HS-27A (cell line): ENCODE measurements around the gene RNF227.

ENCODE experiments used
- DNase-seq: peaks from one replicate; pipeline ENCODE4 v3.0.0-alpha.2; 2012; ENCODE audit warnings: low read depth, missing footprints

The RNF227 gene

DNA sequence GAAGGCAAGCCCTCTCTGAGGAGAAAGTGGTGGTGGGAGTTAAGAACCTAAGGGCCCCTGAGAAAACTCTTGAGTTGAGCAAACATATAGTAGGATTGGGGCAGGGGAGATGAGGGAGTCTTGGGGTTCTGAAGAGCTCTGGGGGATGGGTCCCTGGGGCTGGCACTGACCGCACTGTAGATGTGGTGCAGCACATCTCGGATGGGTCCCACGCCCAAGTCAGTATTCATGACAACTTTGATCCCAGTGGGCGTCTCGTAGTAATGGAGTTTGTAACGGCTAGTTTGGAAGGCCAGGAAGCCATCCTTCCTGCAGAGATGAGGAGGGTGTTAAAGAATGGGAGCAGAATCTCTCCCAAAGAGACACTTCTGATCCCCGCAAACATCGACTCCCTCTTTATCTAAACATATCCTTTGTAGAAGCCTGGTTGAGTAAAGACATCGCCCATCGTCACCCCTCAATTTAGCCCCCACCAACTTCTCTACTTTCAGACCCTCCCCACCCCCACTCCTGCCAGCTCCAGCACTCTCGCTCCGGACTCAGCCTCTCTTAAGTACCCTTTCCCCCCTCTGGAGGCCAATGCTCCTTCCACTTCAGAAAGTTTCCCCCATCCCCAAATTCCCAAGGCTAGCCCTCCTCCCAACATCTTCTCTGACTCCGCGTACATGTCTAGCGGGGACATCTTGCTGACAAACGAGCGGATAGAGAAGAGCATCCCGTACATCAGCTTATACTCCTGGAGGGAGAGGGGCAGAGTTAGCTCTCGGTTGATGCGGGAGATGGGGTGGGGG is 14.9 kb upstream of the RNF227 start:
- DNase-seq, result no peak

DNA sequence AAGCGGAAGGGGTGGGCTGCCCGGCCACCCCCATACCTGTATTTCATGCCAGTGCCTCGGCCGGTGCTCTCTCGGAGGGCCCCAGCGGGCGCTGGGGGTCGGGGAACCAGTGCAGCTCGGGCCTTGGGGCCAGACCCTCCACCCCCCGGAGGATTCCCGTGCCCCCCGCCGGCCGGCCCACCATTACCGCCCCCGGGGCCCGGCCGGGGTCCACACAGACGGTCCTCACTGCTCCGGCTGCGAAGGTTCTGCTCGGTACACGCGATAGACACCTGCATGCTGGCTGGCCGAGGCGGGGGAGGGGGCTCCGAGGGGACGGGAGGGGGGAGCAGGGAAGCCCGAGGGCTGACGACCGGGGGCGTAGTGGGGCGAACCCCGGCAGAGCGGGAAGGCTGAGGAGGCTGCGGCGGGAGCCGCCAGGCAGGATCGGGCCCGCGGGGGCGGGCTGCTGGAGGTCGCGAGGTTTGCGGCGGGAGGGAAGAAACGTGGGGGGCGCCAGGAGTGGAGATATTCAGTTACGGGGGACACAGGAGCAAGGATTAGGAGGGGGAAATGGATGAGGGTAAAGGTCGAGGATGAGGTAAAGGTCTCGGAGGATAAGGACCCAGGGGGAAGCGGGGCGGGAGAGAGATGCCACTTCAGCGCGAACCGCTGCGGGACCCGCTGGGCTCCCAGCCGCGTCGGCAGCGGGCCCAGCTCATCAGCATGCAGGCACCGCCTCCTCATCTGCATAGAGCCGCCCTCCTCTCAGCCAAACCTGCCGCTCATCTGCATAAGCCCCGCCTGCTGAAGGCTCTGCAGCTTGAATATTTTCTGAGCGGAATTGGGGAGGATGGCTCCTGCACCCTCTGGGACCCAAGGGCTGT is 13.3 kb upstream of the RNF227 start, which contains the start of gene KCNAB3:
TSS of gene KCNAB3 (minus strand) at position 699 of the 866 bp plus-strand sequence. CDS start at position 278, 421 bp downstream.
- DNase-seq, result no peak

- no peak for DNase-seq
Observed at GRCh38 chr17:7927596-7927995, 11.5 kb upstream of the RNF227 start.

DNA sequence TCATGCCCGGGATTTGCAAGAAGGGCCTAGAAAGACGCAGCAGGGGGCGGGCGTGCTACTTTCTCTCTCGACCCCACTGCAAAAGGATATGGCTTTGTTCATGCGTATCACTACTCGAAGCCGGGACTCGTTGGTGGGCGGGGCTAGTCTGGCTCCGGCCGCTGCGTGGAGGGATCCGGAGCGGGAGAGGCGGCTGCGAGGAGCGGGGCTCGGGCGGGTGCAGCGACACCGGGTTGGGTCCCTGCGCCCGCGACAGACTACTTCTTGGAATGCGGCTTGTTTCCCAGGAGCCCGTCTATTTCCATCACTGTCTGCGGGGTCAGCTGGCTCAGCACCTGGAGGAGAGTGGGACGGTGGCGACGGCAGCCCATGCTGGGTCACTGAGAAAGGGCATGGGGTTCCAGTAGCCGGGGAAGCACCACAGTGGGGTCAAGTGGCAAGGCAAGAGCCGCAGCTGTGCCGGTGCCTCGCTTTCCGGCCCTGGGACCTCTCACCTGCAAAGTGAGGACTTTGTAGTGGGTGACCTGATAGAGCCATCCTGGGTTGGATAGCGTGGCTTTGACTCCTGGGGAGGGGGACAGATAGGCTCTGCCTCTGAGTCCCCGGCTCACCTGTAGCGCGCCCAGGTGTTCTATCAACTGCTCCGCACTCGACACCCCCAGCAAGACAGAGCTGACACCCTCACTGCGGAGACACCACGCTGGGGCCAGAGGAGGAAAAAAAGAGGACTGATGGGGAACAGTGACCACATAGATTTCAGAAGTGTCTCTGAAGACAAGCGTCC is 6.9 kb upstream of the RNF227 start:
- DNase-seq, result no peak

GRCh38 chr17:7922269-7922844 is 6.3 kb upstream of the RNF227 start:
- DNase-seq, result no peak

DNA sequence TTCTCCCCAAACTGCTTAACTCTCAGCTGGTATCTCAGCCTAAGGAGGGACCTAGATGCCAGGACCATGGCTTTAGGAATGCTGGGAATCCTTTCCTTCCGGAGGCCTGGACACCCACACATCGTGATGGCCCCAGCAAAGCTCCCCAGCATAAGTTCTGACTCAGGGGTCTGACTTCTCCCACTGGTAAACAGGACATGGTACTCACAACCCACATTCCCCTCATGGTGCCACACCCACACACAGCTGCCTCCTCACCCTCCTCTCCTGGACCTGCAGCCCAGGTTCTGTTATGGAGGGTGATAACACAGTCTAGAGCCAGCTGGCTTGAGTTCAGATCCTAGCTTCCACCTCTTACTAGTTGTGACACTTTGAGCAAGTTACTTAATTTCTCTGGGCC is 719 bp upstream of the RNF227 start:
- DNase-seq, result peak; percentile 65

GRCh38 chr17:7916385-7916682 is 245 bp upstream of the RNF227 start:
- no peak for DNase-seq

- no peak for DNase-seq
Observed at GRCh38 chr17:7915179-7915610, 894 bp downstream of the RNF227 start.

DNA sequence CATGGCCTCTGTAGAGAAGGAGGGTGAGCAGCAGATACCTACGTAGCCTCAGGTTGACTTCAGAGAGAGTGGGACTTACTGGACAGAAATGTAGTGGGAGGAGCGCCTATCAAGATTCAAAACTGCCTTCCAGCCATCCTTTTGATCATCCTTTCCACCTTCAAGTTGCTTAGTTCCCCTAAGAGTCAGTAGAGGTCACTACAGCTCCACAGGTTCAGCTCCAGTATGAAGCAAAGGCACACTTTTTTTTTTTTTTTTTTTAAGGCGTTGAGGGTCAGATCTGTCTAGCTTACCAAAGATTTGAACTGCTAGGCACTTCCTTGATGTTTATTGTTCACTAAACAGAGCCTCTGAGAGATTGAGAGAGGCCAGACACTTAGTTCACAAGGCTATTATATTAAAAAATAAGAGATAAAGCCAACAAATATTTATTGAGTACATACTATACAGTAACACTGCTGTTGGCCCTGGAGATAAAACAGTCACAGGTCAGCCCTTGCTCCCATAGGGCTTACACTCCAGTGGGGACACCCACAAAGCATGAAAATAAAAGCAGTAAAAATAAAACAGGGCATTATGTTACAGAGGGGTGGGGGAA is 3.1 kb downstream of the RNF227 start:
- DNase-seq, result no peak

- no peak for DNase-seq
Observed at GRCh38 chr17:7911116-7911515, 5.0 kb downstream of the RNF227 start.

DNA sequence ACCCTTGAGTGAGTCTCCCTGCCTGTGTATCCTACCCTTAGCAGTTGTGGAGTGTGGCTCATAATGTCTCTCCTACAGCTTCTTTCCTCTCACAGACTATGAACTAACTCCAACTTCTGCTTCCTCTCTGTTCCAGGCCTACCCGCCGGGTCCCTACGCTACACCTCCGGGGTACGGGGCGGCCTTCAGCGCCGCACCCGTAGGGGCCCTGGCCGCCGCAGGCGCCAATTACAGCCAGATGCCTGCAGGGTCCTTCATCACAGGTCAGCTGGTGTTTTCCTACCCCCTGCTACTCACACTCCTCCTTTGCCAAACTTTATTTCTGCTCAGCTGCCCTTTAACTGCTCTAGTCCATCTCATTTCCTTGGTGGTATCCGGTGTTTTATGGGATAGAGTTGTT is 5.4 kb downstream of the RNF227 start:
- no peak for DNase-seq

DNA sequence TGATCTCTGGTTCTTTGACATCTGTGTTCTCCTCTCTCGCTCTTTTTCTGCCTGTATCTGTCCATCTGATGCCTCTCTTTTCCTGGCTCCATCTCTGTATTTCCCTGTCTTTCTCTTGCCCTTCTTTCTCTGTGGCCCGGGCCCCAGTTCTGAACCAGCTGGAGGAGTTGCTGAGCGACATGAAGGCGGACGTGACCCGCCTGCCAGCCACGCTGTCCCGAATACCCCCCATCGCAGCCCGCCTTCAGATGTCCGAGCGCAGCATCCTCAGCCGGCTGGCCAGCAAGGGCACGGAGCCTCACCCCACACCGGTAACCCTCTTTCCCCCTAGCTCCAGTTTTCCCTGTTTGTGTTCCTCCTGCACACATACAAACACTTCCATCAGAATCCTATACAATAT is 5.8 kb downstream of the RNF227 start:
- DNase-seq, result no peak

DNA sequence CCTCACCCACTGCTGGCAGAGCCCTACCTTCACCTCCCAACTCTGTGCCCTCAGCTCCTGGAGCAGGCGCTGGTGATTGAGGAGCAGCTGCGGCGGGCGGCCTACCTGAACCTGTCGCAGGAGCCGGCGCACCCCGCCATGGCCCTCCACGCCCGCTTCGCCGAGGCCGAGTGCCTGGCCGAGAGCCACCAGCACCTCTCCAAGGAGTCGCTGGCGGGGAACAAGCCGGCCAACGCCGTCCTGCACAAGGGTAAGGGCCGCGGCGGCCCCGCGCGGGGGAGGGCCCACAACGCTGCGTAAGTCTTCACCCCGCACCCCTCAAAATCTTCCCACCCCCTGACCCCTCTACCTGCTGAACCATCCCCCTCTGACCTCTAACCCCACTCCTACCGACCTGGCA is 7.0 kb downstream of the RNF227 start:
- no peak for DNase-seq

DNA sequence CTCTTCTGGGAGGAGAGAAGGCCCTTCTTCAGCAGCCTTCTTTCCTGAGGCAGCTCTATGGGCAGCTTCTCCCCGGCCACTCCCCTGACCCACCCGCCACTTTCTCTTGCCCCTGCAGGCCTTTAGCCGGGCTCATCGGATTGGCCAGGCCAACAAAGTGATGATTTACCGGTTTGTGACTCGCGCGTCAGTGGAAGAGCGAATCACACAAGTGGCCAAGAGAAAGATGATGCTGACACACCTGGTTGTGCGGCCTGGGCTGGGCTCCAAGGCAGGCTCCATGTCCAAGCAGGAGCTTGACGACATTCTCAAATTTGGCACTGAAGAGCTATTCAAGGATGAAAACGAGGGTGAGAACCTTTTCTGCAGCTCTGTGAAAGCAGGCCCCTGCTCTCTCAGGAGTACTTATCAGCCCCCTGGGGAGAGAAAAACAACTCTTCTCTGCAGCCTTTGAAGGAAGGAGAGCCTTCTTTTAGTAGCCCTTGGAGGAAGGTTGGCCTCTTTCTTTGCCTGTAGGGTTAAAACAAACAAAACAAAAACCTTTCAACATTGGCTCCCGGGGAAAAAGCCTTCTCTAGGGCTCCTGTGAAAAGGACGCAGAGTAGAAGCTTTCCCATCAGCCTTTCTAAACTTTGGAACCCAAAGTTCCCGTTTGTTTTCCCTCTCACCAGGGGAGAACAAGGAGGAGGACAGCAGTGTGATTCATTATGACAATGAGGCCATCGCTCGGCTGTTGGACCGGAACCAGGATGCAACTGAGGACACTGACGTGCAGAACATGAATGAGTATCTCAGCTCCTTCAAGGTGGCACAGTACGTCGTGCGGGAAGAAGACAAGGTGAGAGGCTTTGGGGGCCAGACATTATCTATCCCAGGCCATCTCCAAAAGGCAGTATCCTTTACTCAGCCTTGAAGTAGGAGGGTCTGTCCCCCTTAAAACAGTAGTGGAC is 12.7 kb downstream of the RNF227 start:
- DNase-seq, result no peak

DNA sequence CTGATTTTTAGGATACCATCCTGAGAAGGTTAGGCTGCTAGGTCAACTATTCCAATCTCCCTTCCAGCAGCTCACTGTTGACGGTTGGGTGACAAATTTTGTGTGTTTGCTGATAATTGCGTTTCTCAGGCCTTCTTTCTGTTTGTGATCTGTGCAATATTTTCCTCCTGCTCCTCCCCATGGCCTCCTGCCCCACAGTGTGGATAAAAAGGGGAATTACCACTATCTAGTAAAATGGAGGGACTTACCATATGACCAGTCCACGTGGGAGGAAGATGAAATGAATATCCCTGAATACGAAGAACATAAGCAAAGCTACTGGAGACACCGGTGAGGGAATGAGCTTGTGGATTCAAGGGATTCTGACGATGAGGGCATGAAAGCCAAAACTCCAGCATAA is 18.3 kb downstream of the RNF227 start:
- DNase-seq, result no peak

DNA sequence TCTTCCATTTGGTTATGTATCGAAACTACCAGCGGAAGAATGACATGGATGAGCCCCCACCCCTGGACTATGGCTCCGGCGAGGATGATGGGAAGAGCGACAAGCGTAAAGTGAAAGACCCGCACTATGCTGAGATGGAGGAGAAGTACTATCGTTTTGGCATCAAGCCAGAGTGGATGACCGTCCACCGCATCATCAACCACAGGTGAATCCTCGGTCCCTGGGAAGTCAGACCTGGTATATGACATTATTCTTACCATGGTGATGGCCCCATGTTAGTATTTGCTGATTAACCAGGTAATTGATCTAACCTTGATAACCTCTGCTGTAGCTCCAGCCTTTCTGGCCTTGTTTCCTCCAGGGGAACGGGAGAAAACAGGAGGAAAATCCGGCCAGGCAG is 19.0 kb downstream of the RNF227 start:
- DNase-seq, result no peak

DNA sequence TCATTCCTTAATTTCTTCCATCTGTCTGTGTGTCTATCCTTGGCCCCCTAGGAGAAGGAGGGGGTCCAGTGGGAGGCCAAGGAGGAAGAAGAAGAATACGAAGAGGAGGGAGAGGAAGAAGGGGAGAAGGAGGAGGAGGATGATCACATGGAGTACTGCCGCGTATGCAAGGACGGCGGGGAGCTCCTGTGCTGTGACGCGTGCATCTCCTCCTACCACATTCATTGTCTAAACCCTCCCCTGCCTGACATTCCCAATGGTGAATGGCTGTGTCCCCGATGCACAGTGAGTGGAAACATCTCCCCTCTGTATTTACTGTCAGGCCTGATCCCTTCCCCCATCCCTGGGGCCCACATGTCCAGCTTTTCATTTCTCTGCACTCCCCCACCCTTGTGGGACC is 21.2 kb downstream of the RNF227 start:
- no peak for DNase-seq

- no peak for DNase-seq
Observed at GRCh38 chr17:7894226-7894625, 21.9 kb downstream of the RNF227 start.

DNA sequence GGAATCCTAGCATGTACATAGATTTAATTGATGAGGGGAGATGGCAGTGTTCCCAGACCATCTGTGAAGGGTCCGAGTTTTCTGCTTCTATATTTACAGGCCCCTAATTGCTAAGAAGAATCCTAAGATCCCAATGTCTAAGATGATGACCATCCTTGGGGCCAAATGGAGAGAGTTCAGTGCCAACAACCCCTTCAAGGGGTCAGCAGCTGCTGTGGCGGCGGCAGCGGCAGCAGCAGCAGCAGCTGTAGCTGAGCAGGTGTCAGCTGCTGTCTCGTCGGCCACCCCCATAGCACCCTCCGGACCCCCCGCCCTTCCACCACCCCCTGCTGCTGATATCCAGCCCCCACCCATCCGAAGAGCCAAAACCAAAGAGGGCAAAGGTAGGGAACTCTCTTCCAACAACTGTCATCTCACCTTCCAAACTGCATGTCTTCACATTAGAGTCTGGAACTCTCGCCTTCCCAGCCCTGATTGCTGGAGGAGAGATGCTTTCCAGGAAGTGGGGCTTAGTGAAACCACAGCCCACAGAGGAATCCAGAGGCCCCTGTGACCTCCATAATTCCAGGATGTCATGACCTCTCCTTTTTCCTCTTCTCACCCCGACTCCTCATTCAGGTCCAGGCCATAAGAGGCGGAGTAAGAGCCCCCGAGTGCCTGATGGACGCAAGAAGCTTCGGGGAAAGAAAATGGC is 22.8 kb downstream of the RNF227 start:
- no peak for DNase-seq
